SW 1271 (cell line): ENCODE results near the gene NDC80.
"Not testable (repeated sequence)": the region's sequence is repeated elsewhere in the genome, so short reads cannot be mapped to it uniquely, and the experiment has no call there.

ENCODE experiments used
- DNase-seq, 2 experiments: peaks; one replicate each; lab custom pipeline; 2025; lab: John Stamatoyannopoulos, UW

Gene NDC80

DNA sequence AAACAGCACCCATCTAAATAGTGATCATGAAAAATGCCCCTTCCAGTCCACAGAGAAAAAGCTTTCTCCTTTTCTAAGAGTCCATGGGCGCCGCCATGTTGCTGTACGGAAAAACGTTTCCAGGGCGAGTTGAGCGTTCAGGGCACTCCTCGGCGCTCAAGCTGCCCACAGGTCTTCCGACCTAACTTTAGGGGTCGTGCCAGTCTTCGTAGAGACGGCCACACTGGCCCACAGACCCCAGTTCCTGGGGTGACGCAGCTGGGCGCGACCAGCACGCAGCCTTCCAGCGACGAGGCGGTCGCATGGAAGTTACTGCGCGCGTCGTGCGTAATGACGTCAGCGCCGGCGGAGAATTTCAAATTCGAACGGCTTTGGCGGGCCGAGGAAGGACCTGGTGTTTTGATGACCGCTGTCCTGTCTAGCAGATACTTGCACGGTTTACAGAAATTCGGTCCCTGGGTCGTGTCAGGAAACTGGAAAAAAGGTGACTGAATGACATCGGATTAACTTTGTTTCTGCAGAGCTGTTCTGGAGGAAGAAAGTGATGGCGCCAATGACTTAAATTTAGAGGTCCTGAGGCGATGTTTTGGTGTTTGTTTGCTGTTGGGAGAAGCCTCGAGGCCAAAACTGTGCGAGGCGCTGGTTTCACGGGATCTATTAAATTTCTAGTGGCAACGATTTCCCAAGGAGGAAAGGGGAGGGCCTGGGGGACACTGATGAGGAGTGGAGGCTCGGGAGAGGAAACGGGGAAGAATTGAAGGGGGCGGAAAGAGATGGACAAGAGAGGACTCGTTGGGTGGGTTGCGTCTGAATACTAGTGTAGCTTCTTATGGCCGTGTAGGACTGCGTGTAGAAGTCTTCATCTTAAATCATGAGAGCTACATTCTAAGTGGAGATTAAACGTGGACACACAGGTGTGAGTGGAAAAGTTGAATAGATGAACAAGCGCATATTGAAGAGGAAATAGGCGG, at the start of gene NDC80, which contains the start of gene METTL4:
Gene NDC80, plus strand, starts transcription at position 358 of the 971 bp plus-strand sequence. CDS start 1,429 bp downstream, outside the sequence.
Gene METTL4, minus strand, starts transcription at position 306 of the 971 bp plus-strand sequence. CDS start 4,289 bp downstream, outside the sequence.
- peak; percentile 60 to 67 for DNase-seq

DNA sequence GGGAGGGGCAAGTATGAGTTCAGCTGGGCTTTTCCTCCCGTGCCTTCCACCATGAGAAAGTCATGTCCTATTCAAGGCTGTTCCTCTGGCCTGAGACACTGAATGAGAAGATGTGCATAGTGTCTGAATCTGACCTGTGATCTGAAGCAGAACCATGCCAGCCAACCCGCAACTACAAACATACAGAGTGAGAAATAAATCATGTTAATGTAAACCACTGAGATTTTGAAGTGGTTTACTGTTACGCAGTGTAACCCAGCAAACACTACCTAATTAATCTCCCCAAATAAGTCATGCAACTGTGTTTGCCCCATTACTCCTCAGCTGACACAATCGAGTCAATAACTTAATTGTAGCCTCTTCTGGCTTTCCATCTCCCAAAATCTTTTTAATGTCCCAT, 49.2 kb upstream of the NDC80 start:
- DNase-seq: no peak

- DNase-seq: not testable (repeated sequence)
Measured at GRCh38 chr18:2524794-2525198, 46.6 kb upstream of the NDC80 start.

DNA sequence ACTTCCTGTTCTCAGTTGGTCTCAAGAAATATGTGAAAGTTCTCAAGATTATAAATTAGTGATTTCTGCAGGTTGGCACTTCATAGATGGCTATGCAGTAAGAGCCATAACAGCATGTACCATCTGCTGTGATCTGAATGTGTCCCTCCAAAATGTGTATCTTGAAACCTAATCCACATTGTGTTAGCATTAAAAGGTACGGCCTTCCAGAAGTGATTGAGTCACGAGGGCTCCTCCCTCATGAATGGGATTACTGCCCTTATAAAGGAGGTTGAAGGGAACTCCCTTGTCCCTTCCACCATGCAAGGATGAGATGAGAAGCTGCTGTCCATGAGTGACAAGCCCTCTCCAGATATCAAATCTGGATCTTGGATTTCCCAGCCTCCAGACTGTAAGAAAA, 45.0 kb upstream of the NDC80 start:
- no peak for DNase-seq

GRCh38 chr18:2529154-2529553, 42.2 kb upstream of the NDC80 start:
- no peak for DNase-seq

- no peak for DNase-seq
Measured at GRCh38 chr18:2531751-2532150, 39.6 kb upstream of the NDC80 start.

DNA sequence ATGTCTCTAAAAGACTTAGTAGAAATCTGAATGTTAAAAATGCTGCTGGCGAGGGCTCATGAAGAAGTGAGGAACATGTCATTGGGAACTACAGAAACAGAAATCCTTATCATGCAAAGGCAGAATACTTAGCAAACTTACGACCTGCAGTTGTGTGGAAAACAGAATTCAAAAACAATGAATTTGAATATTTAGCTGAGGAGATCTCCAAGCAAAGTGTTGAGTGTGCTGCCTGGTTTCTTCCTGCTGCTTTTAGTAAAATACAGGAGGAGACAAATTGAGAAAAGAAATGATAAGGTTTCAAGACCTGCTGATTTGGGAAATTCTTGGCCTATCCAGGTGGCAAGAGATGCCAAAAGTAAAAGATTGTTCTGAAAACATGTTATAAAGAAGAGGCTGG, 38.6 kb upstream of the NDC80 start:
- DNase-seq: no peak

GRCh38 chr18:2534906-2535305, 36.5 kb upstream of the NDC80 start:
- no peak for DNase-seq

GRCh38 chr18:2535419-2535910, 35.9 kb upstream of the NDC80 start:
- no peak for DNase-seq

DNA sequence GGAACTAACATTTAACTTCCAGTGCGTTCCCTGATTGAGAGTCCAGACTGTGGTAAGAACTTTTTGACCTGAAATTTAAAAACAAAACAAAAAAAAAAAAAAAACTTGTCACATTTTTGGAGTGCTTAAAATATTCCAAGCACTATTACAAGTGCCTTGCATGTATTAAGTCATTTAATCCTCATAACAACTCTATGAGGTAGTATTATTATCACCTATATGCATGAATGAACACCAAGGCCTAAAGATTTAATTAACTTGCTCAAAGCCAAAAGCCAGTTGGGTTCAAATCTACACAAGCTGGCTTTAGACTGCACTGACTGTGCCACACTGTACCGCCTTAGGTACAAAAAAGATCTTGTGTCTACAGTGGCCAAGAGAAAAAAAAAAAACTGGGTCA, 35.3 kb upstream of the NDC80 start:
- DNase-seq: no peak

- DNase-seq: peak in 1 of 2 experiments; percentile 15
Measured at GRCh38 chr18:2536493-2536892, 34.9 kb upstream of the NDC80 start.

- no peak for DNase-seq
Measured at GRCh38 chr18:2537296-2537695, 34.1 kb upstream of the NDC80 start.

DNA sequence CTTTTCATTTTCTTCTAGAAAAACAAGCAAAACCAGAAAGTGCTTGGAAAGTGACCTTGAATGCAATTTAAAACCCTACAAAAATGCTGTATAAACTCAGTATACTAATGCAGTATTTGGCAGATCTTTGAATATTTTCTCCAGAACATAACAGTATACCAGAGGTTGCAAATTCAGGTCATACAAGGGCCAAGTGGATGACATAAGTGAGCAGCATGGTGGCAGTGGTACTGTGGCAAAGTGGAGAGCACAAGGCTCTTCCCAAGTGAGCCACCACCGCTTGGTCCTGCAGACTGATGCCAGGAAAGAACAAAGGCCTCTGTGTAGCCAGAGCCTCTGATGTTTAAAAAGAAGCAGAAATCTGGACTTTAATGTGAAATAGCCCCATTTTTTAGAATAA, 33.1 kb upstream of the NDC80 start:
- DNase-seq: no peak

DNA sequence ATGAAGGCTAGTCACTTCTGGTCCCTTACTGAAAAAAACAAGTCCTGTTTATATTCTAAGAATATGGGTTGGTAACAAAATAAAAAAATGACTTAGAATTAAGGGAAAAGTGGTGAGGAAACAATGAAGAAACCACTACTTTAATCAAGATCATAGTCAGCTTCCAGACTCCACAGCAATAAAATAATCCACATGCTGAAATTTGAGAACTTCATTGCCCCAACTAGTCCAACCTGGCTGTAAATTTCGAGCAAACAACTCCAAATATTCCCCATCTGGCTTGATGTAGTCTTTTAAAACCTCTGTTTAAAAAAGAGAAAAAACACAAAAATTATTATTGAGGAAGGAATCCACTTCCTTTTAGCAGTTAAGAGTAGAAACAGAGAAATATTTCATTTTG, 32.5 kb upstream of the NDC80 start:
- DNase-seq: no peak

GRCh38 chr18:2540575-2540974, 30.8 kb upstream of the NDC80 start:
- no peak for DNase-seq

GRCh38 chr18:2541925-2542563, 29.3 kb upstream of the NDC80 start:
- DNase-seq: peak in 1 of 2 experiments; percentile 55

DNA sequence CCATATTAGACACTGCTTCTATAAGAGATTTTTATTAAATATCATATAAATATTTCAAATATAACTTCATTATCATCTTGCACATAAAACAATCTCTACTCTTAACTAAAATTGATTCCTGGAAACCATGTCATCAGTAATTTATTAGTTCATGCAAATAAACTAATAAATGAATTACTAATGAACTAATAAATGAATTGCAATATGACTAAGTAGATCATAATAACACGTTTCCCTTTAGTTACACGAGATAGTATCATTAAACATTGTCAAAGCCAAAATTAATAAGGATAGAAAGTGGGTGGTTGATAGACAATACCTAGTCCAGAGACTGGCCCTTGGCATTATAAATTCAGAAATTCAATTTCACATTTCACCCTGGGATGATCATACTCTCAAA, 26.2 kb upstream of the NDC80 start:
- no peak for DNase-seq

GRCh38 chr18:2547477-2548087, 23.8 kb upstream of the NDC80 start:
- peak in 1 of 2 experiments; percentile 28 for DNase-seq

DNA sequence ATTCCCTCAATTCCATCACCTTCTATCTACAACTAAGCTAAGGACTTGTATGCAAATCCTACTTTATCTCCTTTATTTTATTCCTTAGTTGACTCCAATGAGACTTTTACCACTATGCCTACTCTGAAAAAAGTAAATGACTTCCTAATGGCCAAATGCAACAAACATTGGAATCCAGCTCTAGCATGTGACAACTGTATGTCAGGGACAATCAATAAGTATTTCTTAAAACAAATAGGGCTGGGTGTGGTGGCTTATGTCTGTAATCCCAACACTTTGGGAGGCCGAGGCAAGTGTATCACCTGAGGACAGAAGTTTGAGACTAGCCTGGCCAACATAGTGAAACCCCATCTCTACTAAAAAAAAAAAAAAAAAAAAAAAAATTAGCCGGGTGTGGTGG, 21.9 kb upstream of the NDC80 start:
- DNase-seq: no peak

DNA sequence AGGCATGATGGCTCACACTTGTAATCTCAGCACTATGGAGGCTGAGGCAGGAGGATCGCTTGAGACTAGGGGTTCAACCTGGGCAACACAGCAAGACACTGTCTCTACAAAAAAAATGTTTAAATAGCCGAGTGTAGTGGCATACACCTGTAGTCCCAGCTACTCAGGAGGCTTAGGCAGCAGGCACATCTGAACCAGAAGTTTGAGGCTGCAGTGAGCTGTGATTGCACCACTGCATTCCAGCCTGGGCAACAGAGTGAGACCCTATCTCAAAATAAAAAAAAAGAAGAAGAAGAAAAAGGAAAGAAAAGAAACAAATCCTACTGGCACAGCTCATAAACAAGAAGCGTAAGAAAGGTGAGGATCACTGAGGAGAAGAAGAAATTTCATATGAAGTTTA, 19.9 kb upstream of the NDC80 start:
- DNase-seq: no peak

DNA sequence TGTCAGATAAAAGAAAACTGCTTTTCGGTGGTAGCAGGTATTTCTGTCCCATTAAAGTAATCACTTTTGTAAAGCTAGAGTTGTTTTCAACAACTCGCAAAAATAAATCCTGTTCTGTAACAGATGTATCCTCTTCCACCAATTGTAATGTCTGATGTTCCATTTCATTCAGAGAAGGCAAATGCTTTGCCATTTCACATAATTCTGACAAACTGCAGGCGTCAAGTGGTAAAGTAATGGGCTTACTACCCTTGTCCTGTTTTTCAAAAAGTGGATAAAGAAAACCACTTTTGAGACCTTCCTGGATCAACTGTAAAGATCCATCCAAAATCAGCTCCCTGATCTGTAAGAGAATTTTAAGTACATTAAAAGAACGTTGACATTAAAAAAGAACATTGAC, 16.7 kb upstream of the NDC80 start:
- no peak for DNase-seq

DNA sequence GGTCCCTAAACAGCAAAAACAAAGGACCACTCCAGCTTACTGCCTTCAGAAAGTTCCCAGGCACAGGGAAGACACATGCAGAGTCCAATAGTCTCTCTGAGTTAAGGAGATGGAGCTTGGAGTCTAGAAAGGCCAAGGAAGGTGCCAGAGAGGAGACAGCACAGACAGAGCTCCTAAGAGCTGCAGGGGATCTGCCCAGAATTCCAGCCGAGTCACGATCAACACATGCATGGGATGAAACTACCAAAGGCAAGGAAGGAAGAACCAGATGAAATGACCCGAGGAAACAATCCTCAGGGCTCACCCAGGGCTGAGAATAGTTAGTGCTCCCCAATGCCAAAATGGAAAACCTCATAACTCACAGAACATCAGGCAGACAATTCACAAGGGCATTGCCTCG, 15.5 kb upstream of the NDC80 start:
- DNase-seq: no peak
